Left lung (tissue), 10 donors: ENCODE data around the gene HOXD11. TPM values are rescaled to one million over a fixed set of nuclear protein-coding genes. Genes with fewer than 3 reads are reported as not detected.

Source experiments
- ATAC-seq: fragments of 200-7000 bp; cut with Tn5 transposase; one replicate; pipeline ENCODE4 v1.9.1; 2020; ENCODE audit warnings: moderate library complexity
- DNase-seq, 4 donors: peaks; one replicate each; pipeline ENCODE4 v3.0.0-alpha.2; 2013 to 2020
- H3K27ac ChIP-seq, 2 donors: fragments of 200-600 bp; sonication (generic) in 1 of 2; one replicate each; pipeline versions ENCODE4 v1.5.0 to v1.8.0; 2020 to 2021
- H3K27me3 ChIP-seq, 2 donors: fragments of 200-600 bp; sonication (generic) in 1 of 2; one replicate each; pipeline versions ENCODE4 v1.5.0 to v1.8.0; 2020 to 2021
- H3K36me3 ChIP-seq, 2 donors: fragments of 200-600 bp; sonication (generic) in 1 of 2; one replicate each; pipeline versions ENCODE4 v1.5.0 to v1.8.0; 2020 to 2021
- H3K4me1 ChIP-seq, 2 donors: fragments of 200-600 bp; one replicate each; pipeline ENCODE4 v1.8.0; 2021
- H3K4me3 ChIP-seq, 2 donors: fragments of 200-600 bp; sonication (generic) in 1 of 2; one replicate each; pipeline versions ENCODE4 v1.5.0 to v1.8.0; 2020 to 2021; ENCODE audit warnings: mild to moderate bottlenecking in 1 of 2
- H3K9me3 ChIP-seq, 2 donors: fragments of 200-600 bp; sonication (generic) in 1 of 2; one replicate each; pipeline versions ENCODE4 v1.5.0 to v1.8.0; 2020 to 2021
- CTCF ChIP-seq, 2 donors: fragments of 200-600 bp; sonication (generic) in 1 of 2; IDR thresholded peaks; one replicate each; pipeline versions ENCODE4 v1.5.0 to v1.8.0; 2021; ENCODE audit warnings: antibody characterized with exemption in 2 of 2
- intact Hi-C, 2 donors: fragments of 100-400 bp; cut with DNase I; formaldehyde crosslinking; loops; one replicate each; pipeline versions ENCODE4 v1.11.2 to v1.14.2; 2022
- polyA plus RNA-seq, 6 donors: library from polyadenylated mRNA; unstranded; fragments of 120-200 nt; gene quantifications; one replicate each; pipeline ENCODE4 v1.2.1, GENCODE V29; 2013; ENCODE audit not compliant: insufficient read length in 6 of 6
- total RNA-seq, 2 donors: library from RNA; stranded (reverse); fragmentation: NEBNext Ultra II Directional; extraction: Animal tissue kit (Norgen Biotek cat#: 25700); gene quantifications; one replicate each; pipeline ENCODE4 v1.2.1, GENCODE V29; 2021
- donor health status: DM: no; HTN: yes; CAD: no.
- donor health status: DM: no; HTN: no; CAD: no.

HOXD11 gene
- total and polyA plus RNA-seq, 8 donors, result 0.21 to 0.51 (median 0.25) TPM; not detected in 5

GRCh38 chr2:176111846-176112374 lies 4.8 kb downstream of the HOXD11 start:
- no peak for ATAC-seq
- Histone ChIP-seq H3K27ac (no peak overlapping the region), H3K36me3 (no peaks in the 10 kb centered on the region), H3K4me1 (peaks cover 0 to 4% of the 10 kb centered on the region in 2 donors), H3K9me3 (no peaks in the 10 kb centered on the region), H3K4me3 (no peak overlapping the region), H3K27me3 (peaks cover 98 to 100% of the 10 kb centered on the region in 2 donors)
- no peak for TF ChIP-seq CTCF (IDR thresholded peaks at IDR 0.05)
- DNase-seq, result no peak
- intact Hi-C loops, result no loop called here

GRCh38 chr2:176112375-176113302 lies 5.6 kb downstream of the HOXD11 start:
- Histone ChIP-seq H3K27me3 (peaks cover 100% of the 10 kb centered on the region in 2 donors), H3K36me3 (no peaks in the 10 kb centered on the region), H3K4me3 (no peak overlapping the region), H3K27ac (no peak overlapping the region), H3K9me3 (no peaks in the 10 kb centered on the region), H3K4me1 (no peaks in the 10 kb centered on the region)
- ATAC-seq (no peak), DNase-seq (peak in 1 of 4 donors; percentile 71)
- TF ChIP-seq CTCF (IDR thresholded peaks at IDR 0.05), result no peak
- intact Hi-C loops, result no loop called here

GRCh38 chr2:176114120-176114929 lies 7.2 kb downstream of the HOXD11 start:
- DNase-seq, result no peak
- Histone ChIP-seq H3K4me1 (no peaks in the 10 kb centered on the region), H3K4me3 (no peak overlapping the region), H3K9me3 (no peaks in the 10 kb centered on the region), H3K27ac (no peak overlapping the region), H3K36me3 (no peaks in the 10 kb centered on the region), H3K27me3 (peaks cover 99 to 100% of the 10 kb centered on the region in 2 donors)
- intact Hi-C loops, result no loop called here
- ATAC-seq, result no peak
- TF ChIP-seq CTCF (IDR thresholded peaks at IDR 0.05), result no peak

- TF ChIP-seq CTCF (IDR thresholded peaks at IDR 0.05), result no peak
- no peak overlapping the region for H3K4me3 ChIP-seq
- peak in 1 of 4 donors; percentile 67 for DNase-seq
- no peaks in the 10 kb centered on the region for H3K4me1 ChIP-seq
- H3K27me3 ChIP-seq, result peaks cover 99 to 100% of the 10 kb centered on the region in 2 donors
- intact Hi-C loops, result no loop called here
- ATAC-seq, result no peak
- H3K27ac ChIP-seq, result no peak overlapping the region
- H3K36me3 ChIP-seq, result no peaks in the 10 kb centered on the region
- H3K9me3 ChIP-seq, result no peaks in the 10 kb centered on the region
Observed at GRCh38 chr2:176114930-176115625, 8.0 kb downstream of the HOXD11 start.
